Breast epithelium (tissue), 4 donors: ENCODE results near the gene HNRNPA3. TPM values are rescaled to one million over a fixed set of nuclear protein-coding genes. Genes with fewer than 3 reads are reported as not detected.
A peak's percentile ranks its signal among the peaks of the same experiment; 100 is the strongest.

ENCODE experiments used
- DNase-seq, 2 donors: peaks; one replicate each; pipeline ENCODE4 v3.0.0-alpha.2; 2019; ENCODE audit warnings: low spot score in 2 of 2
- H3K27ac ChIP-seq, 2 donors: fragments of 200-600 bp; sonication (generic) in 1 of 2; one replicate each; pipeline ENCODE4 v1.5.1; 2016 to 2019; ENCODE audit warnings: mild to moderate bottlenecking in 1 of 2
- H3K27me3 ChIP-seq, 2 donors: fragments of 200-600 bp; sonication (generic) in 1 of 2; one replicate each; pipeline versions ENCODE4 v1.5.1 to v1.6.0; 2017 to 2019; ENCODE audit warnings: control low read depth in 1 of 2, mild to moderate bottlenecking in 1 of 2
- H3K36me3 ChIP-seq: fragments of 200-600 bp; one replicate; pipeline ENCODE4 v1.5.1; 2019
- H3K4me1 ChIP-seq, 2 donors: fragments of 200-600 bp; sonication (generic); one replicate each; pipeline ENCODE4 v1.5.1; 2016 to 2019; ENCODE audit warnings: control low read depth in 1 of 2
- H3K4me3 ChIP-seq, 3 donors: fragments of 200-600 bp; sonication (generic); 1 replicate in 2 of 3; 2 replicates in 1 of 3; pipeline ENCODE4 v1.5.1; 2016 to 2019; ENCODE audit warnings: mild to moderate bottlenecking in 3 of 3, moderate library complexity in 2 of 3
- H3K9me3 ChIP-seq, 2 donors: fragments of 200-600 bp; sonication (generic) in 1 of 2; one replicate each; pipeline ENCODE4 v1.5.1; 2016 to 2019; ENCODE audit warnings: control low read depth in 1 of 2
- CTCF ChIP-seq, 3 donors: fragments of 450-650 bp; IDR thresholded peaks; one replicate each; pipeline ENCODE4 v1.5.1; 2016 to 2017; ENCODE audit warnings: antibody characterized with exemption in 3 of 3, mild to moderate bottlenecking in 3 of 3, moderate library complexity in 3 of 3
- POLR2A ChIP-seq: fragments of 450-650 bp; IDR thresholded peaks from one replicate; pipeline ENCODE4 v1.6.1; 2016; ENCODE audit warnings: antibody characterized with exemption, mild to moderate bottlenecking, moderate library complexity
- POLR2AphosphoS5 ChIP-seq, 3 donors: sonication (generic); formaldehyde crosslinking; IDR thresholded peaks; one replicate each; pipeline ENCODE4 v1.6.1; 2017; ENCODE audit warnings: antibody characterized with exemption in 3 of 3
- intact Hi-C: fragments of 100-400 bp; cut with DNase I; formaldehyde crosslinking; loops from one replicate; pipeline ENCODE4 v1.15.1; 2023; ENCODE audit warnings: low total_unique reads
- total RNA-seq, 3 donors: library from RNA; depleted of rRNA; stranded (reverse); fragments of >200 nt; gene quantifications; one replicate each; pipeline ENCODE4 v1.1.0, GENCODE V29; 2016

HNRNPA3 gene
- total RNA-seq: 10 to 100 TPM; 60.6 to 100.0 (median 95.9) TPM

GRCh38 chr2:177212106-177212890 lies at the start of gene HNRNPA3:
Gene HNRNPA3, plus strand, starts transcription at chr2:177212794. Its CDS starts 6 bp downstream, at chr2:177212800.
- H3K27ac ChIP-seq: peak within 1 kb of the TSS; percentile 100
- peak; percentile 98 to 99 for DNase-seq
- H3K4me1 ChIP-seq: peaks cover 0 to 6% of the 10 kb centered on the region in 2 donors
- no peaks in the 10 kb centered on the region for H3K27me3 ChIP-seq
- no peaks in the 10 kb centered on the region for H3K9me3 ChIP-seq
- no peaks in the 10 kb centered on the region for H3K36me3 ChIP-seq
- TF ChIP-seq POLR2AphosphoS5 (IDR thresholded peaks at IDR 0.05): peak; percentile 91 to 99 (median 94)
- TF ChIP-seq CTCF (IDR thresholded peaks at IDR 0.05): peak in 1 of 3 donors; percentile 32
- peak; percentile 92 for TF ChIP-seq POLR2A
- intact Hi-C loops: loop anchor here (2.0 kb wide), 1 partner anchor 53 kb away; the partner anchor contains the start of gene NFE2L2
- H3K4me3 ChIP-seq: peak within 1 kb of the TSS; percentile 86 to 93 (median 92)

- Histone ChIP-seq H3K27me3 (no peaks in the 10 kb centered on the region), H3K27ac (peak overlapping the region; percentile 79 to 86), H3K4me1 (no peaks in the 10 kb centered on the region), H3K36me3 (no peaks in the 10 kb centered on the region), H3K4me3 (peak overlapping the region; percentile 40 to 55 (median 42)), H3K9me3 (no peaks in the 10 kb centered on the region)
- TF ChIP-seq POLR2A (no peak), CTCF (IDR thresholded peaks at IDR 0.05) (no peak), POLR2AphosphoS5 (IDR thresholded peaks at IDR 0.05) (no peak)
- DNase-seq: no peak
- intact Hi-C loops: loop anchor here (5.0 kb wide), 1 partner anchor 168 kb away; no protein-coding TSS in a partner anchor
These were observed 48.5 kb upstream of the HNRNPA3 start for GRCh38 chr2:177164131-177164530.

- peak; percentile 46 to 81 (median 80) for TF ChIP-seq POLR2AphosphoS5 (IDR thresholded peaks at IDR 0.05)
- TF ChIP-seq POLR2A: no peak
- TF ChIP-seq CTCF (IDR thresholded peaks at IDR 0.05): peak; percentile 99
- Histone ChIP-seq H3K27ac (peak overlapping the region; percentile 79 to 86), H3K4me1 (no peaks in the 10 kb centered on the region), H3K9me3 (no peaks in the 10 kb centered on the region), H3K27me3 (no peaks in the 10 kb centered on the region), H3K36me3 (no peaks in the 10 kb centered on the region), H3K4me3 (peak overlapping the region; percentile 40 to 55 (median 42))
- intact Hi-C loops: loop anchor here (5.0 kb wide), 1 partner anchor 168 kb away; no protein-coding TSS in a partner anchor
- peak; percentile 77 to 80 for DNase-seq
These were observed 48.0 kb upstream of the HNRNPA3 start for GRCh38 chr2:177164584-177165052.

GRCh38 chr2:177165061-177165583 lies 47.5 kb upstream of the HNRNPA3 start:
- H3K27ac ChIP-seq: peak overlapping the region; percentile 79 to 86
- H3K27me3 ChIP-seq: no peaks in the 10 kb centered on the region
- no peaks in the 10 kb centered on the region for H3K9me3 ChIP-seq
- TF ChIP-seq CTCF (IDR thresholded peaks at IDR 0.05): no peak
- peak in 2 of 3 donors; percentile 15 to 61 for TF ChIP-seq POLR2AphosphoS5 (IDR thresholded peaks at IDR 0.05)
- TF ChIP-seq POLR2A: no peak
- H3K4me1 ChIP-seq: no peaks in the 10 kb centered on the region
- intact Hi-C loops: no loop called here
- no peak for DNase-seq
- peak overlapping the region; percentile 40 to 55 (median 42) for H3K4me3 ChIP-seq
- H3K36me3 ChIP-seq: no peaks in the 10 kb centered on the region
